ENCODE data around the gene NANOS3.

The NANOS3 gene

GRCh38 chr19:13872339-13872694 is 4.6 kb upstream of the NANOS3 start:
- Histone ChIP-seq H3K4me3 (ENCODE audit: low read depth, low read length, poor library complexity, severe bottlenecking) (peak overlapping the region; percentile 53), H3F3A (ENCODE audit: insufficient read depth, low read length) (no peaks in the 10 kb centered on the region), H3K4me1 (ENCODE audit: insufficient read depth, low read length, severe bottlenecking) (no peaks in the 10 kb centered on the region), H3K9me3 (ENCODE audit: low read length) (no peaks in the 10 kb centered on the region), H2AFZ (ENCODE audit: low read length) (no peak overlapping the region), H3K27ac (ENCODE audit: low read depth, low read length, poor library complexity, severe bottlenecking) (no peak overlapping the region), H3K27me3 (ENCODE audit: insufficient read depth, low read length) (peaks cover 11% of the 10 kb centered on the region; the same call in 1 of the 2 replicates), H3K9ac (ENCODE audit: low read length) (no peak overlapping the region; the same call in 1 of the 2 replicates), H4K20me1 (ENCODE audit: insufficient read depth, low read length) (no peaks in the 10 kb centered on the region), H3K9me2 (ENCODE audit: low read depth, low read length) (no peaks in the 10 kb centered on the region), H3K4me2 (ENCODE audit: low read length) (peak overlapping the region; percentile 64), H3K36me3 (ENCODE audit: insufficient read depth, low read length) (no peaks in the 10 kb centered on the region), H3K79me2 (ENCODE audit: insufficient read depth, low read length) (no peaks in the 10 kb centered on the region)
- TF ChIP-seq CTCF (IDR thresholded peaks at IDR 0.05; ENCODE audit: low read length), result no peak
- TF ChIP-seq EZH2 (IDR thresholded peaks at IDR 0.05; ENCODE audit: borderline replicate concordance, low read length), result no peak

GRCh38 chr19:13872695-13873389 is 4.1 kb upstream of the NANOS3 start:
- no peaks in the 10 kb centered on the region for H3K4me1 ChIP-seq (ENCODE audit: insufficient read depth, low read length, severe bottlenecking)
- no peak overlapping the region for H3K27ac ChIP-seq (ENCODE audit: low read depth, low read length, poor library complexity, severe bottlenecking)
- H3K79me2 ChIP-seq (ENCODE audit: insufficient read depth, low read length), result no peaks in the 10 kb centered on the region
- no peaks in the 10 kb centered on the region for H3K9me2 ChIP-seq (ENCODE audit: low read depth, low read length)
- H3K36me3 ChIP-seq (ENCODE audit: insufficient read depth, low read length), result no peaks in the 10 kb centered on the region
- H3F3A ChIP-seq (ENCODE audit: insufficient read depth, low read length), result no peaks in the 10 kb centered on the region
- H3K9ac ChIP-seq (ENCODE audit: low read length), result peak overlapping the region; percentile 23; the same call in 1 of the 2 replicates
- no peak overlapping the region for H2AFZ ChIP-seq (ENCODE audit: low read length)
- H3K4me2 ChIP-seq (ENCODE audit: low read length), result peak overlapping the region; percentile 64
- peak overlapping the region; percentile 53 for H3K4me3 ChIP-seq (ENCODE audit: low read depth, low read length, poor library complexity, severe bottlenecking)
- TF ChIP-seq CTCF (IDR thresholded peaks at IDR 0.05; ENCODE audit: low read length) (peak; percentile 56), EZH2 (IDR thresholded peaks at IDR 0.05; ENCODE audit: borderline replicate concordance, low read length) (no peak)
- no peaks in the 10 kb centered on the region for H4K20me1 ChIP-seq (ENCODE audit: insufficient read depth, low read length)
- 0 out of 2 replicates have a peak, but pooled peaks cover 11% of the 10 kb centered on the region for H3K27me3 ChIP-seq (ENCODE audit: insufficient read depth, low read length)
- H3K9me3 ChIP-seq (ENCODE audit: low read length), result no peaks in the 10 kb centered on the region

- TF ChIP-seq EZH2 (IDR thresholded peaks at IDR 0.05; ENCODE audit: borderline replicate concordance, low read length), result no peak
- no peak for TF ChIP-seq CTCF (IDR thresholded peaks at IDR 0.05; ENCODE audit: low read length)
- no peak overlapping the region for H3K9ac ChIP-seq (ENCODE audit: low read length)
- H3K27ac ChIP-seq (ENCODE audit: low read depth, low read length, poor library complexity, severe bottlenecking), result no peak overlapping the region
- H3K4me2 ChIP-seq (ENCODE audit: low read length), result no peak overlapping the region
- H4K20me1 ChIP-seq (ENCODE audit: insufficient read depth, low read length), result no peaks in the 10 kb centered on the region
- H3K27me3 ChIP-seq (ENCODE audit: insufficient read depth, low read length), result 0 out of 2 replicates have a peak, but pooled peaks cover 11% of the 10 kb centered on the region
- no peaks in the 10 kb centered on the region for H3K9me2 ChIP-seq (ENCODE audit: low read depth, low read length)
- no peaks in the 10 kb centered on the region for H3K36me3 ChIP-seq (ENCODE audit: insufficient read depth, low read length)
- no peak overlapping the region for H3K4me3 ChIP-seq (ENCODE audit: low read depth, low read length, poor library complexity, severe bottlenecking)
- H3F3A ChIP-seq (ENCODE audit: insufficient read depth, low read length), result no peaks in the 10 kb centered on the region
- no peaks in the 10 kb centered on the region for H3K9me3 ChIP-seq (ENCODE audit: low read length)
- H3K79me2 ChIP-seq (ENCODE audit: insufficient read depth, low read length), result no peaks in the 10 kb centered on the region
- H2AFZ ChIP-seq (ENCODE audit: low read length), result no peak overlapping the region
- no peaks in the 10 kb centered on the region for H3K4me1 ChIP-seq (ENCODE audit: insufficient read depth, low read length, severe bottlenecking)
These were observed 3.0 kb upstream of the NANOS3 start for GRCh38 chr19:13873834-13874515.
